LNCaP clone FGC (cell line): ENCODE data around the gene ZNF860.

Experiments used
- DNase-seq: peaks from one replicate; pipeline ENCODE4 v3.0.0-alpha.2; 2011; ENCODE audit warnings: low read depth
- H3K4me3 ChIP-seq: 2 replicates; pipeline ENCODE4 v1.5.1; 2011; ENCODE audit warnings: mild to moderate bottlenecking, low read depth, low read length, control low read depth
- CTCF ChIP-seq: IDR thresholded peaks from 2 replicates; pipeline ENCODE4 v1.5.1; 2012; ENCODE audit warnings: mild to moderate bottlenecking; ENCODE audit not compliant: control insufficient read depth, insufficient read depth; ENCODE audit errors: extremely low read depth

Gene ZNF860

GRCh38 chr3:31968927-31969418 is 12.6 kb upstream of the ZNF860 start:
- DNase-seq, result no peak
- no peak overlapping the region for H3K4me3 ChIP-seq
- TF ChIP-seq CTCF, result no peak

GRCh38 chr3:31971607-31972006 is 9.9 kb upstream of the ZNF860 start:
- no peak overlapping the region for H3K4me3 ChIP-seq
- DNase-seq, result no peak
- TF ChIP-seq CTCF, result no peak

GRCh38 chr3:31973081-31973480 is 8.5 kb upstream of the ZNF860 start:
- TF ChIP-seq CTCF, result no peak
- no peak overlapping the region for H3K4me3 ChIP-seq
- DNase-seq, result no peak

- DNase-seq, result no peak
- no peak overlapping the region for H3K4me3 ChIP-seq
- TF ChIP-seq CTCF, result no peak
These were observed 7.7 kb upstream of the ZNF860 start for GRCh38 chr3:31973837-31974236.

GRCh38 chr3:31974471-31974870 is 7.1 kb upstream of the ZNF860 start:
- H3K4me3 ChIP-seq, result no peak overlapping the region
- no peak for TF ChIP-seq CTCF
- no peak for DNase-seq

GRCh38 chr3:31974964-31975363 is 6.6 kb upstream of the ZNF860 start:
- DNase-seq, result no peak
- H3K4me3 ChIP-seq, result no peak overlapping the region
- no peak for TF ChIP-seq CTCF

GRCh38 chr3:31976302-31976701 is 5.2 kb upstream of the ZNF860 start:
- no peak overlapping the region for H3K4me3 ChIP-seq
- DNase-seq, result no peak
- TF ChIP-seq CTCF, result no peak
